ENCODE data around the gene BLVRA.

GRCh38 chr7:43766564-43766963 lies 8.1 kb downstream of the BLVRA start:
- TF ChIP-seq CTCF (IDR thresholded peaks at IDR 0.05 in 2 of 3, conservative IDR thresholded peaks at IDR 0.05 in 1 of 3; ENCODE audit: control insufficient read depth in 2 of 3, extremely low read depth in 1 of 3, insufficient read depth in 1 of 3, low read depth in 3 of 3, low read length in 3 of 3) (no peak), ATF2 (IDR thresholded peaks at IDR 0.05; ENCODE audit: low read length) (no peak), RAD51 (IDR thresholded peaks at IDR 0.05) (no peak)

Measured in GM12878 (cell line).